ENCODE results near the gene TBC1D22A.

The TBC1D22A gene

GRCh38 chr22:47202819-47203553, 440.5 kb downstream of the TBC1D22A start:
- no peak for DNase-seq (ENCODE audit: low read depth)
- TF ChIP-seq CTCF (IDR thresholded peaks at IDR 0.05; ENCODE audit: insufficient read depth, low read depth, low read length, missing control alignments) = no peak
- no peak overlapping the region for H3K4me3 ChIP-seq (ENCODE audit: low read length)

- H3K4me3 ChIP-seq (ENCODE audit: low read length) = no peak overlapping the region
- TF ChIP-seq CTCF (IDR thresholded peaks at IDR 0.05; ENCODE audit: insufficient read depth, low read depth, low read length, missing control alignments) = no peak
- DNase-seq (ENCODE audit: low read depth) = no peak
Observed at GRCh38 chr22:47203554-47203991, 441.1 kb downstream of the TBC1D22A start.

- H3K4me3 ChIP-seq (ENCODE audit: low read length) = no peak overlapping the region
- no peak for DNase-seq (ENCODE audit: low read depth)
- no peak for TF ChIP-seq CTCF (IDR thresholded peaks at IDR 0.05; ENCODE audit: insufficient read depth, low read depth, low read length, missing control alignments)
Observed at GRCh38 chr22:47204002-47204979, 441.8 kb downstream of the TBC1D22A start.

GRCh38 chr22:47205081-47205491, 442.6 kb downstream of the TBC1D22A start:
- H3K4me3 ChIP-seq (ENCODE audit: low read length) = no peak overlapping the region
- no peak for TF ChIP-seq CTCF (IDR thresholded peaks at IDR 0.05; ENCODE audit: insufficient read depth, low read depth, low read length, missing control alignments)
- DNase-seq (ENCODE audit: low read depth) = no peak

GRCh38 chr22:47205554-47205953, 443.1 kb downstream of the TBC1D22A start:
- no peak for DNase-seq (ENCODE audit: low read depth)
- H3K4me3 ChIP-seq (ENCODE audit: low read length) = no peak overlapping the region
- no peak for TF ChIP-seq CTCF (IDR thresholded peaks at IDR 0.05; ENCODE audit: insufficient read depth, low read depth, low read length, missing control alignments)

- TF ChIP-seq CTCF (IDR thresholded peaks at IDR 0.05; ENCODE audit: insufficient read depth, low read depth, low read length, missing control alignments) = no peak
- no peak for DNase-seq (ENCODE audit: low read depth)
- H3K4me3 ChIP-seq (ENCODE audit: low read length) = no peak overlapping the region
Observed at GRCh38 chr22:47206164-47206563, 443.7 kb downstream of the TBC1D22A start.

Measured in epithelial cell of esophagus (primary cell).